Type B pancreatic cell (in vitro differentiated cells): ENCODE measurements around the gene ZNF70. TPM values are rescaled to one million over a fixed set of nuclear protein-coding genes. Genes with fewer than 3 reads are reported as not detected.

ENCODE experiments used
- DNase-seq: peaks from one replicate; pipeline ENCODE4 v3.0.0; 2021; ENCODE audit warnings: mixed read lengths; ENCODE audit not compliant: unreplicated experiment; ENCODE audit errors: extremely low spot score
- H3K27ac Mint-ChIP-seq: 2 replicates; pipeline ENCODE4 v1.8.0; 2021; ENCODE audit warnings: mild to moderate bottlenecking, mixed read lengths
- H3K27me3 Mint-ChIP-seq: 2 replicates; pipeline ENCODE4 v1.8.0; 2021; ENCODE audit warnings: mixed read lengths
- H3K36me3 Mint-ChIP-seq: 2 replicates; pipeline ENCODE4 v1.8.0; 2021; ENCODE audit warnings: mixed read lengths
- H3K4me1 Mint-ChIP-seq: one replicate; pipeline ENCODE4 v1.8.0; 2021; ENCODE audit warnings: mixed read lengths; ENCODE audit not compliant: unreplicated experiment
- H3K4me3 Mint-ChIP-seq: 2 replicates; pipeline ENCODE4 v1.8.0; 2021; ENCODE audit warnings: mild to moderate bottlenecking, mixed read lengths
- H3K9me3 Mint-ChIP-seq: 2 replicates; pipeline ENCODE4 v1.8.0; 2021; ENCODE audit warnings: mixed read lengths
- total RNA-seq: library from RNA; stranded (reverse); gene quantifications from 2 replicates; pipeline ENCODE4 v1.2.1, GENCODE V29; 2021; ENCODE audit warnings: low replicate concordance
- TF ChIP-seq, protein P1 (sequence below): fragments of 200-600 bp; sonication (generic); conservative IDR thresholded peaks from 2 replicates; pipeline ENCODE4 v1.5.0; 2021; ENCODE audit warnings: antibody characterized with exemption, mild to moderate bottlenecking

The ZNF70 gene
- total RNA-seq, 1 donor from 2014 or later, result 12.3 TPM

DNA sequence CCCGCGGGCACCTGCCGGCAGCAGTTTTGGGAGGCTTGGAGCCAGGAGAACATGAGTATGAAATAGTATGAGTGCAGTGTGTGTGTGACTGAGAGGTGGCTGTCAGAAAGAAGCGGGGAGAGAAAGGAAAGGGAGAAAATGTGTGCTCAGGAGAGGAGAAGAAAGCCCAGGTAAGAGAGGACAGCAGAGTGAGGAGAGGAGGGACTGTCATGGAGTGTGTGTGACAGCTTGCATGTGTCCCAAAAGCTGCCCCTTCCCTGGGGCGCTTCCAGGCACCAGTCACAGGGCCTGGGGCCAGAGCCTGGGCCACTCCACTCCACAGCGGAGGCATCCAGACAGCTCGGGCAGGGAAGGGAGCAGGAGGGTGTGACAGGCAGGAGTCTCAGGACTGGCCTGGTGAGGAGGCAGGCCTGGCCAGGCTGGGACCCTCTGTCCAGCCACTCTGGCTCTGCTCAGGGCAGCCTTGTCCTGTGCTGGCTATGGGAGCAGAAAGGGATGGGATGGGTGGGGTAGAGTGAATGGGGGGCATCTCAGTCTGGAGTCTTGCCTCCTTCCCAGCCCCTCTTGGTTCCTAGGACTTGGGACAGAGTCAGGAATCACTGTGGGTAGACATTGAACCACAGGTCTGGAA, 22.7 kb upstream of the ZNF70 start:
- DNase-seq, result no peak
- peak overlapping the region; percentile 70 for H3K4me3 Mint-ChIP-seq

DNA sequence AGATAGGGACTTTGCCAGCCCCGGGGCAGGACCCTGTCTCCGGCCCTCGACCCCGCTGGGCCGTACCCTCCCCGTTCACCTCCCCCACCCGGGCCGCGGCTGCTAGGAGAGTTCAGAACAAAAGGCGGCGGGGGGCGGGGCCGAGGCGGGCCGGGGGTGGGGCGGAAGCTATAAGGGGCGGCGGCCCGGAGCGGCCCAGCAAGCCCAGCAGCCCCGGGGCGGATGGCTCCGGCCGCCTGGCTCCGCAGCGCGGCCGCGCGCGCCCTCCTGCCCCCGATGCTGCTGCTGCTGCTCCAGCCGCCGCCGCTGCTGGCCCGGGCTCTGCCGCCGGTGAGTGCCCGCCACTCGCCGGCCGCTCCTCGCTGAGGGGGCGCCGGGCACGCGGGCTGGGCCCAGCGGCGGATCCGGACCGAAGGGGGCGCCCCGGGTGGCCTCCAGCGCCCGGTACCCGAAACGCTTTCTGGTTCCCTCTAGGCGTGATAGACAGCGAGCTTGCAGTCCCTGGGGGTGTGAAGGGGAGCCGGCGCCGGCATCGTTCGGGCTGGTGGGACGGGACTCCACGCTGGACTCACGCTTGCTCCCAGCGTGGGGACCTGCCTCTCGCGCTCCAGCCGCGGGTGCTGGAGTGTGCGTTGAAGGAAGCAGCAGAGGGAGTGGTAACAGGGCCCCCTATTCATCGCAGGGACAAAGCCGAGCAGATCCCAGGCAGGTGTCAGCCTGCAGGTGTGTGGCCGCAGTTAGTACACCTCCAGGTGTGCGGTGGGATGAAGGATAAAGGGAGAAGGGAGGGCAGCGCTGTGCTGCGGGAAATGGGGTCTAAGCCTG, 21.9 kb upstream of the ZNF70 start, which contains the start of gene MMP11:
Gene MMP11 (plus strand): TSS at position 201 of the 825 bp plus-strand sequence. CDS start 22 bp downstream, at position 223.
- no peaks in the 10 kb centered on the region for H3K9me3 Mint-ChIP-seq

More for the DNA sequence above, 22.7 kb upstream of the ZNF70 start:
- peaks cover 24% of the 10 kb centered on the region for H3K4me1 Mint-ChIP-seq
- H3K9me3 Mint-ChIP-seq, result no peaks in the 10 kb centered on the region
- TF ChIP-seq, protein P1, sequence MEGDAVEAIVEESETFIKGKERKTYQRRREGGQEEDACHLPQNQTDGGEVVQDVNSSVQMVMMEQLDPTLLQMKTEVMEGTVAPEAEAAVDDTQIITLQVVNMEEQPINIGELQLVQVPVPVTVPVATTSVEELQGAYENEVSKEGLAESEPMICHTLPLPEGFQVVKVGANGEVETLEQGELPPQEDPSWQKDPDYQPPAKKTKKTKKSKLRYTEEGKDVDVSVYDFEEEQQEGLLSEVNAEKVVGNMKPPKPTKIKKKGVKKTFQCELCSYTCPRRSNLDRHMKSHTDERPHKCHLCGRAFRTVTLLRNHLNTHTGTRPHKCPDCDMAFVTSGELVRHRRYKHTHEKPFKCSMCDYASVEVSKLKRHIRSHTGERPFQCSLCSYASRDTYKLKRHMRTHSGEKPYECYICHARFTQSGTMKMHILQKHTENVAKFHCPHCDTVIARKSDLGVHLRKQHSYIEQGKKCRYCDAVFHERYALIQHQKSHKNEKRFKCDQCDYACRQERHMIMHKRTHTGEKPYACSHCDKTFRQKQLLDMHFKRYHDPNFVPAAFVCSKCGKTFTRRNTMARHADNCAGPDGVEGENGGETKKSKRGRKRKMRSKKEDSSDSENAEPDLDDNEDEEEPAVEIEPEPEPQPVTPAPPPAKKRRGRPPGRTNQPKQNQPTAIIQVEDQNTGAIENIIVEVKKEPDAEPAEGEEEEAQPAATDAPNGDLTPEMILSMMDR, result no peak
- H3K27me3 Mint-ChIP-seq, result peaks cover 6% of the 10 kb centered on the region
- peak overlapping the region; percentile 11 for H3K27ac Mint-ChIP-seq
- no peaks in the 10 kb centered on the region for H3K36me3 Mint-ChIP-seq

DNA sequence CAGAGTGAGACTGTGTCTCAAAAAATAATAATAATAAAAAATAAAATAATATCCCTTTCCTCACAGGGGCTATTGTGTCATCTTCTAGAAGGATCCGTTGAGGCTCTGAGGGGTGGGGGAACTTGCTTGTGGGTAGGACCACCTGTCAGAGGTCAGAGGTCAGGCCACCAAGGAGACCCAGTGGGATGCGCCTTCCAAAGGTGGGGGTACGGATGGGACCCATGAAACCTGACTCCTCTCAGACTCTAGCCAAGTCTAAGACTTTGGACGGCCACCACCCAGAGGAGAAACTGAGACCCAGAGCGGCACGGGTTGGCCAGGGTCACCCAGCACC, 21.4 kb upstream of the ZNF70 start:
- Mint-ChIP-seq H3K27ac (no peak overlapping the region), H3K36me3 (no peaks in the 10 kb centered on the region), H3K4me3 (peak overlapping the region; percentile 83), H3K27me3 (peaks cover 6% of the 10 kb centered on the region), H3K9me3 (no peaks in the 10 kb centered on the region), H3K4me1 (peaks cover 24% of the 10 kb centered on the region)
- no peak for DNase-seq
- TF ChIP-seq, protein P1, result no peak

More for the DNA sequence above, 21.9 kb upstream of the ZNF70 start, which contains the start of gene MMP11:
- peaks cover 6% of the 10 kb centered on the region for H3K27me3 Mint-ChIP-seq
- DNase-seq, result no peak
- H3K27ac Mint-ChIP-seq, result peak within 1 kb of the TSS; percentile 11
- H3K4me1 Mint-ChIP-seq, result peaks cover 24% of the 10 kb centered on the region
- TF ChIP-seq, protein P1, result no peak
- H3K36me3 Mint-ChIP-seq, result no peaks in the 10 kb centered on the region
- peak within 1 kb of the TSS; percentile 83 for H3K4me3 Mint-ChIP-seq

DNA sequence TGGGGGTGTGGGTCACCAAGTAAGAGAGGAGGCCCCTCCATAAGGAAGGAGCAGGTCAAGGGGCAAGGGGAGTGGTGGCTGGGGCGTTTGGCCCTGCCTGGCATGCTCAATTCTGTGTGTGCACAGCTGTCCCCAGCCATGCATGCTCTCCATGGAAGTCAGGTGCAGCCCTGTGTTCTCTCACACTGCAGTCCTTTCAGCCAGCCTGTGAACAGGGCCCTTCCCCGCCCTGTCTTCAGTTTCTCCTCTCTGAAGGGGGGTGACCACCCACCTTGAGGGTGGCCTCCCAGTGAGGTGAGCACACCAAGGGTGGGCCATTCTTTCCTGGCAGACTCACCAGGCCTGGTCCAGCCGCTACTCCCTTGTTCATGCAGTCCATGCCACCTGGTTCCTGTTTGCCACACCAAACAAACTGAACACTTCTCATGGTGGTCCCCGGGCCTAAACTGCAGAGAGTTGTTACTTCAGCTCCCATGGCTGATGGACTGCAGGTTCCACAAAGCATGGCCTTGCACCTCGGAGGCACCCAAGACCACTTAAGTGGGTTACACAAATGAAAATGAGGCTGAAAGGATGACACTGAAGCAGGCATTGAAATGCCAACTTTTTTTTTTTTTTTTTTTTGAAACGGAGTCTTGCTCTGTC, 18.5 kb upstream of the ZNF70 start:
- Mint-ChIP-seq H3K4me3 (peak overlapping the region; percentile 14), H3K27me3 (peaks cover 6% of the 10 kb centered on the region), H3K4me1 (peaks cover 14% of the 10 kb centered on the region), H3K27ac (no peak overlapping the region), H3K9me3 (no peaks in the 10 kb centered on the region), H3K36me3 (no peaks in the 10 kb centered on the region)
- TF ChIP-seq, protein P1, result no peak
- no peak for DNase-seq

DNA sequence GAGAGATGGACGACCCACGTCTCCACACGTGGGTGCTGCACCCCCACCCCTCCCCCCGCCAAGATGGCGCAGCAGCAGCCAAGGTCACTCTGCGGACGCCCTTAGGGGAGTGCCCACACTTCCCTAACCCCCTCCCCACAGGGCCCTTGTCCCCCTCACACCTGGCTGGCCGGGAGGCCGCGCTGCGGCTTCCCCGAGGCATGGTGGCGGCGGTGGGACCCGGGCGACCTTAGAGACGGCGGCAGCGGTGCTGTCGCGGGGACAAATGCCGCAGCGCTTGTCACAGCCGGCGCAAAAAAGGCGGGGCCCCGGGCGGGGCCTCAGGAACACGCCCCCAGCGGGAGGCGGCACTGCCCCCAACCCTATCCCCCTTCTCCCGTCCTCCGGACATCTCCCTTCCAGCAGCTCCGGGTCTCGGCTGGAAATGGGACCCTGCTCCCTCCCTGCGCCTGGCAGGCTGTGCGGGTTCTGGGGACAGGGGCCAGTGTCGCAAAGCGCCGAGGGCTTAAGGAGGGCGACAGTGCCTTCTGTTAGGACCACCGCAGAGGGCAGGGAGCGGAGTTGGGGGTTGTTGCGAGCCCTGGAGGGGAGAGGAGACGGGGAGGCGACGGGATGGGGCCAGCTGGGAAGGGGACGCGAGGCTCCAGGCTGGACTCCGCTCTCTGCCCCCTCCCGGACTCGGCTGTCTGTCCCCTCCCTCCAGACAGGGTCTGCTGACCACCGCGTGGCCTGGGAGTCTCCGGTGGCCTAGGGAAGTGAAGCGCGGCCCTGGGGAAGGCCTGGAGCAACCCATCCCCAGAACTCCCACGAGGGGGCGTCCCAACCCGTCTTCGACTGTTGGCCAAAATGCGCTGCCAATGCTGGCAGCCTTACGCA, 17.0 kb upstream of the ZNF70 start, which contains the start of gene CHCHD10:
Gene CHCHD10 (minus strand): TSS at position 300 of the 876 bp plus-strand sequence. CDS start 98 bp downstream, at position 202.
- Mint-ChIP-seq H3K36me3 (no peaks in the 10 kb centered on the region), H3K27me3 (no peaks in the 10 kb centered on the region), H3K9me3 (no peaks in the 10 kb centered on the region), H3K4me3 (peak within 1 kb of the TSS; percentile 88), H3K4me1 (peaks cover 3% of the 10 kb centered on the region), H3K27ac (peak within 1 kb of the TSS; percentile 61)
- TF ChIP-seq, protein P1, result peak; percentile 93
- DNase-seq, result peak; percentile 89
